Measurements from ENCODE around the gene SCAI.

Gene SCAI

GRCh38 chr9:124911766-124912165 is 231.6 kb downstream of the SCAI start:
- no peak overlapping the region for H2AFZ ChIP-seq (ENCODE audit: low read length)
- TF ChIP-seq, protein P1, sequence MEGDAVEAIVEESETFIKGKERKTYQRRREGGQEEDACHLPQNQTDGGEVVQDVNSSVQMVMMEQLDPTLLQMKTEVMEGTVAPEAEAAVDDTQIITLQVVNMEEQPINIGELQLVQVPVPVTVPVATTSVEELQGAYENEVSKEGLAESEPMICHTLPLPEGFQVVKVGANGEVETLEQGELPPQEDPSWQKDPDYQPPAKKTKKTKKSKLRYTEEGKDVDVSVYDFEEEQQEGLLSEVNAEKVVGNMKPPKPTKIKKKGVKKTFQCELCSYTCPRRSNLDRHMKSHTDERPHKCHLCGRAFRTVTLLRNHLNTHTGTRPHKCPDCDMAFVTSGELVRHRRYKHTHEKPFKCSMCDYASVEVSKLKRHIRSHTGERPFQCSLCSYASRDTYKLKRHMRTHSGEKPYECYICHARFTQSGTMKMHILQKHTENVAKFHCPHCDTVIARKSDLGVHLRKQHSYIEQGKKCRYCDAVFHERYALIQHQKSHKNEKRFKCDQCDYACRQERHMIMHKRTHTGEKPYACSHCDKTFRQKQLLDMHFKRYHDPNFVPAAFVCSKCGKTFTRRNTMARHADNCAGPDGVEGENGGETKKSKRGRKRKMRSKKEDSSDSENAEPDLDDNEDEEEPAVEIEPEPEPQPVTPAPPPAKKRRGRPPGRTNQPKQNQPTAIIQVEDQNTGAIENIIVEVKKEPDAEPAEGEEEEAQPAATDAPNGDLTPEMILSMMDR (conservative IDR thresholded peaks at IDR 0.05; ENCODE audit: low read length), result no peak
- H3K4me3 ChIP-seq (ENCODE audit: low read length, poor library complexity, severe bottlenecking), result no peak overlapping the region
- no peaks in the 10 kb centered on the region for H3K4me1 ChIP-seq (ENCODE audit: insufficient read depth, low read length, poor library complexity, severe bottlenecking)
- no peaks in the 10 kb centered on the region for H4K20me1 ChIP-seq (ENCODE audit: insufficient read depth, low read length, poor library complexity, severe bottlenecking)
- no peaks in the 10 kb centered on the region for H3F3A ChIP-seq (ENCODE audit: low read depth)
- no peak overlapping the region for H3K9ac ChIP-seq (ENCODE audit: low read depth, low read length, poor library complexity, severe bottlenecking)
- no peaks in the 10 kb centered on the region for H3K9me3 ChIP-seq (ENCODE audit: insufficient read depth, low read depth, low read length)
- peaks cover 5% of the 10 kb centered on the region; the same call in 1 of the 2 replicates for H3K36me3 ChIP-seq (ENCODE audit: insufficient read depth, low read length)
- no peak overlapping the region for H3K4me2 ChIP-seq (ENCODE audit: low read depth, low read length, poor library complexity, severe bottlenecking)
- no peaks in the 10 kb centered on the region for H3K9me2 ChIP-seq (replicated peaks; ENCODE audit: low read depth, low read length)
- no peaks in the 10 kb centered on the region for H3K27me3 ChIP-seq (ENCODE audit: insufficient read depth, low read length, poor library complexity, severe bottlenecking)
- no peaks in the 10 kb centered on the region for H3K79me2 ChIP-seq (ENCODE audit: insufficient read depth, low read length)

GRCh38 chr9:124908098-124908497 is 235.2 kb downstream of the SCAI start:
- no peak for TF ChIP-seq EZH2phosphoT487 (IDR thresholded peaks at IDR 0.05; ENCODE audit: borderline replicate concordance)
- TF ChIP-seq, protein P1 (conservative IDR thresholded peaks at IDR 0.05; ENCODE audit: low read length), result no peak
- Histone ChIP-seq H3K27me3 (ENCODE audit: insufficient read depth, low read length, poor library complexity, severe bottlenecking) (no peaks in the 10 kb centered on the region), H3K36me3 (ENCODE audit: insufficient read depth, low read length) (peaks cover 5% of the 10 kb centered on the region; the same call in 1 of the 2 replicates), H2AFZ (ENCODE audit: low read length) (no peak overlapping the region), H3K9ac (ENCODE audit: low read depth, low read length, poor library complexity, severe bottlenecking) (no peak overlapping the region), H4K20me1 (ENCODE audit: insufficient read depth, low read length, poor library complexity, severe bottlenecking) (no peaks in the 10 kb centered on the region), H3K79me2 (ENCODE audit: insufficient read depth, low read length) (no peaks in the 10 kb centered on the region), H3K4me2 (ENCODE audit: low read depth, low read length, poor library complexity, severe bottlenecking) (no peak overlapping the region), H3F3A (ENCODE audit: low read depth) (no peaks in the 10 kb centered on the region), H3K4me1 (ENCODE audit: insufficient read depth, low read length, poor library complexity, severe bottlenecking) (no peaks in the 10 kb centered on the region), H3K4me3 (ENCODE audit: low read length, poor library complexity, severe bottlenecking) (no peak overlapping the region), H3K9me2 (replicated peaks; ENCODE audit: low read depth, low read length) (no peaks in the 10 kb centered on the region), H3K9me3 (ENCODE audit: insufficient read depth, low read depth, low read length) (no peaks in the 10 kb centered on the region)

DNA sequence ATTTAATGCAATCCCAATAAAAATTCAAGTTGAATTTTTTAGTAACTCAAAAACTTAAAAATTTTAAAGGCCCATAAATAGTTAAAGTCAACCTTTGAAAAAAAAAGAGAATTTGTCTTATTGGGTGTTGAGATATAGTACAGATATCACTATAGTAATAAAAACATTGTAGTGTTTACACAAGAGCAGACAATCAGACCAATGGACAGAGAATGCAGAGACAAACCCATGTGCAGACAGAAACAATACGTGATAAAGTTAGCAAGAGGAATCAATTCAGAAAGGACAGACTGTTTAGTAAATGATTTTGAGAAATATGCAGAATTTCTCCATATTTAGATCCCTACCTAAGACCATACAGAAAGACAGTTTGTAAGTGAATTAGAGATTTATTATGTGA is 236.4 kb downstream of the SCAI start:
- peaks cover 9% of the 10 kb centered on the region; the same call in 1 of the 2 replicates for H3K36me3 ChIP-seq (ENCODE audit: insufficient read depth, low read length)
- no peaks in the 10 kb centered on the region for H3K9me2 ChIP-seq (replicated peaks; ENCODE audit: low read depth, low read length)
- no peak overlapping the region for H3K9ac ChIP-seq (ENCODE audit: low read depth, low read length, poor library complexity, severe bottlenecking)
- H3K4me3 ChIP-seq (ENCODE audit: low read length, poor library complexity, severe bottlenecking), result no peak overlapping the region
- H3K9me3 ChIP-seq (ENCODE audit: insufficient read depth, low read depth, low read length), result no peaks in the 10 kb centered on the region
- H3K79me2 ChIP-seq (ENCODE audit: insufficient read depth, low read length), result no peaks in the 10 kb centered on the region
- H2AFZ ChIP-seq (ENCODE audit: low read length), result no peak overlapping the region
- TF ChIP-seq EZH2phosphoT487 (IDR thresholded peaks at IDR 0.05; ENCODE audit: borderline replicate concordance), result no peak
- no peaks in the 10 kb centered on the region for H3K4me1 ChIP-seq (ENCODE audit: insufficient read depth, low read length, poor library complexity, severe bottlenecking)
- no peaks in the 10 kb centered on the region for H4K20me1 ChIP-seq (ENCODE audit: insufficient read depth, low read length, poor library complexity, severe bottlenecking)
- no peaks in the 10 kb centered on the region for H3K27me3 ChIP-seq (ENCODE audit: insufficient read depth, low read length, poor library complexity, severe bottlenecking)
- H3F3A ChIP-seq (ENCODE audit: low read depth), result no peaks in the 10 kb centered on the region
- no peak overlapping the region for H3K4me2 ChIP-seq (ENCODE audit: low read depth, low read length, poor library complexity, severe bottlenecking)

DNA sequence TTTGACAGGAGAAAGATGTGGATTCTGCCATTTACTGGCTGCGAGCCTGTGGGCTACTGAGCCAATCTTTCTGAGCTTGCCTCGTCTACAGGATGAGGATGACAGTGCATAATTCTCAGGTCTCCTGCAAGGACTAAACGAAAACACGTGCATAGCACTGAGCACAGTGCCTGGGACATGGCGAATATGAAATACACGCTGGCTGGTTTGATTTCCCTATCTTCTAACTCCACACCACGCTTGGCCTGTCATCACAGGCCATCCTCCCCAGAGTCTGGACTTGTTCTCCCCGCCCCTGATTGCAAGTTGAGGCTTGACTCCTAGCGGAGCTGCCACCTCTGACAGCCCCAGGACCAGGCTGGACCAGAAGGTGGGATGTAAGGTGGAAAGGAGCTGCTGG is 243.5 kb downstream of the SCAI start:
- Histone ChIP-seq H3K4me1 (ENCODE audit: insufficient read depth, low read length, poor library complexity, severe bottlenecking) (no peaks in the 10 kb centered on the region), H3K4me3 (ENCODE audit: low read length, poor library complexity, severe bottlenecking) (no peak overlapping the region), H3K36me3 (ENCODE audit: insufficient read depth, low read length) (peaks cover 21% of the 10 kb centered on the region; the same call in 1 of the 2 replicates), H3K79me2 (ENCODE audit: insufficient read depth, low read length) (no peaks in the 10 kb centered on the region), H3K27me3 (ENCODE audit: insufficient read depth, low read length, poor library complexity, severe bottlenecking) (no peaks in the 10 kb centered on the region), H4K20me1 (ENCODE audit: insufficient read depth, low read length, poor library complexity, severe bottlenecking) (no peaks in the 10 kb centered on the region), H2AFZ (ENCODE audit: low read length) (no peak overlapping the region), H3K9ac (ENCODE audit: low read depth, low read length, poor library complexity, severe bottlenecking) (no peak overlapping the region), H3K9me3 (ENCODE audit: insufficient read depth, low read depth, low read length) (no peaks in the 10 kb centered on the region), H3K4me2 (ENCODE audit: low read depth, low read length, poor library complexity, severe bottlenecking) (no peak overlapping the region), H3K9me2 (replicated peaks; ENCODE audit: low read depth, low read length) (no peaks in the 10 kb centered on the region), H3F3A (ENCODE audit: low read depth) (no peaks in the 10 kb centered on the region)
- TF ChIP-seq, protein P1 (conservative IDR thresholded peaks at IDR 0.05; ENCODE audit: low read length), result no peak
- no peak for TF ChIP-seq EZH2phosphoT487 (IDR thresholded peaks at IDR 0.05; ENCODE audit: borderline replicate concordance)

Measured in Loucy (cell line).